Neural progenitor cell (in vitro differentiated cells): ENCODE measurements around the gene UGGT2. TPM values are rescaled to one million over a fixed set of nuclear protein-coding genes. Genes with fewer than 3 reads are reported as not detected.

ENCODE experiments used
- DNase-seq: peaks from one replicate; pipeline ENCODE4 v3.0.0-alpha.2; 2016; ENCODE audit warnings: low spot score
- H2AFZ ChIP-seq: fragments of 200-600 bp; sonication (generic); replicated peaks from 2 replicates; pipeline ENCODE4 v1.6.1; 2016; ENCODE audit warnings: antibody characterized with exemption
- H3F3A ChIP-seq: fragments of 200-600 bp; sonication (generic); 2 replicates; pipeline ENCODE4 v1.6.1; 2016; ENCODE audit warnings: antibody characterized with exemption, low read depth
- H3K27ac ChIP-seq: fragments of 200-600 bp; sonication (generic); 2 replicates; pipeline ENCODE4 v1.5.1; 2016; ENCODE audit warnings: mild to moderate bottlenecking
- H3K27me3 ChIP-seq: fragments of 200-600 bp; sonication (generic); 2 replicates; pipeline ENCODE4 v1.6.1; 2016; ENCODE audit warnings: mild to moderate bottlenecking, moderate library complexity
- H3K36me3 ChIP-seq: fragments of 200-600 bp; sonication (generic); 2 replicates; pipeline ENCODE4 v1.5.1; 2016
- H3K4me1 ChIP-seq: fragments of 200-600 bp; sonication (generic); 2 replicates; pipeline ENCODE4 v1.6.1; 2016; ENCODE audit warnings: mixed run types
- H3K4me2 ChIP-seq: fragments of 200-600 bp; sonication (generic); 2 replicates; pipeline ENCODE4 v1.6.1; 2016
- H3K4me3 ChIP-seq: fragments of 200-600 bp; sonication (generic); 2 replicates; pipeline ENCODE4 v1.5.1; 2016
- H3K79me2 ChIP-seq: fragments of 200-600 bp; sonication (generic); 2 replicates; pipeline ENCODE4 v1.6.1; 2016; ENCODE audit warnings: low read depth
- H3K9ac ChIP-seq: fragments of 200-600 bp; sonication (generic); 2 replicates; pipeline ENCODE4 v1.6.1; 2016
- H3K9me3 ChIP-seq: fragments of 200-600 bp; sonication (generic); 2 replicates; pipeline ENCODE4 v1.5.1; 2016; ENCODE audit warnings: low read depth
- H4K20me1 ChIP-seq: fragments of 200-600 bp; sonication (generic); 2 replicates; pipeline ENCODE4 v1.6.1; 2016; ENCODE audit warnings: low read depth
- H3K27ac Mint-ChIP-seq: 3 replicates; pipeline ENCODE4 v1.8.0; 2021; ENCODE audit warnings: mixed read lengths
- H3K27me3 Mint-ChIP-seq: 2 replicates; pipeline ENCODE4 v1.8.0; 2022; ENCODE audit warnings: low read depth, mild to moderate bottlenecking, inconsistent platforms, moderate library complexity, mixed read lengths; ENCODE audit not compliant: insufficient read depth
- H3K36me3 Mint-ChIP-seq: 3 replicates; pipeline ENCODE4 v1.8.0; 2021; ENCODE audit warnings: mixed read lengths
- H3K4me1 Mint-ChIP-seq: 3 replicates; pipeline ENCODE4 v1.8.0; 2021; ENCODE audit warnings: mixed read lengths
- H3K4me3 Mint-ChIP-seq: 3 replicates; pipeline ENCODE4 v1.8.0; 2021; ENCODE audit warnings: mild to moderate bottlenecking, moderate library complexity, mixed read lengths
- H3K9me3 Mint-ChIP-seq: 3 replicates; pipeline ENCODE4 v1.8.0; 2020; ENCODE audit warnings: mixed read lengths
- EZH2 ChIP-seq: fragments of 200-600 bp; sonication (generic); IDR thresholded peaks from 2 replicates; pipeline ENCODE4 v1.6.1; 2017; ENCODE audit warnings: antibody characterized with exemption, mild to moderate bottlenecking, moderate library complexity
- EZH2phosphoT487 ChIP-seq: fragments of 200-600 bp; sonication (generic); IDR thresholded peaks from 2 replicates; pipeline ENCODE4 v1.6.1; 2017; ENCODE audit warnings: antibody characterized with exemption
- total RNA-seq: library from RNA; depleted of rRNA; stranded (reverse); fragments of >200 nt; gene quantifications from 2 replicates; pipeline ENCODE4 v1.2.3, GENCODE V29; 2015; ENCODE audit warnings: low replicate concordance
- TF ChIP-seq, protein P1 (sequence below): fragments of 200-600 bp; sonication (generic); IDR thresholded peaks from 2 replicates; pipeline ENCODE4 v1.5.1; 2017; ENCODE audit warnings: antibody characterized with exemption, mild to moderate bottlenecking

UGGT2 gene
- total RNA-seq, 1 donor from 2014 or later: 70.4 TPM

DNA sequence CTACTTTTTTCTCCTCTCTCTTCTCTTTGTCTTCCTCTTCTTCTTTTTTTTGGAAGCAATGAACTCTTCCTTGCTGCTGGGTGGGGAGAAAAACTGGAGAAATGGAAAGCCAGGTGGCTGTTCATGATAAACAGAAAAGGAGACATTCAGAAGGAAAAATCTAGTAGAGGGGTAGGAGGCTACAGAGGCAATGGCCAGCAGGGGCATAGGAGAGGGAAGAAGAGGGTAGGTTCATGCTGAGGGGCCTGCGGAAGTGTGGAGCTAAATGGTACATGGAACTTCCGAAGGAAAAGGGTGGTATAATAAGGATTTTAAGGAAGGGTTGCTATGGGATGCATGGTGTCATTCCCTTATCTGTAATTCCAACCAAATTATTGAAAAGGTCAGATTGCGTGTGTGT lies 19.2 kb upstream of the UGGT2 start:
- H3K9ac ChIP-seq: no peak overlapping the region
- H4K20me1 ChIP-seq: no peaks in the 10 kb centered on the region
- Mint-ChIP-seq H3K4me1 (no peaks in the 10 kb centered on the region), H3K4me3 (no peak overlapping the region), H3K27ac (no peak overlapping the region), H3K27me3 (no peaks in the 10 kb centered on the region), H3K36me3 (no peaks in the 10 kb centered on the region), H3K9me3 (no peaks in the 10 kb centered on the region)
- no peaks in the 10 kb centered on the region for H3K27me3 ChIP-seq
- H3K9me3 ChIP-seq: no peaks in the 10 kb centered on the region
- H3K27ac ChIP-seq: no peak overlapping the region
- H3K4me1 ChIP-seq: no peaks in the 10 kb centered on the region
- DNase-seq: peak; percentile 32
- H2AFZ ChIP-seq: peak overlapping the region; percentile 66
- H3F3A ChIP-seq: no peaks in the 10 kb centered on the region
- TF ChIP-seq, protein P1, sequence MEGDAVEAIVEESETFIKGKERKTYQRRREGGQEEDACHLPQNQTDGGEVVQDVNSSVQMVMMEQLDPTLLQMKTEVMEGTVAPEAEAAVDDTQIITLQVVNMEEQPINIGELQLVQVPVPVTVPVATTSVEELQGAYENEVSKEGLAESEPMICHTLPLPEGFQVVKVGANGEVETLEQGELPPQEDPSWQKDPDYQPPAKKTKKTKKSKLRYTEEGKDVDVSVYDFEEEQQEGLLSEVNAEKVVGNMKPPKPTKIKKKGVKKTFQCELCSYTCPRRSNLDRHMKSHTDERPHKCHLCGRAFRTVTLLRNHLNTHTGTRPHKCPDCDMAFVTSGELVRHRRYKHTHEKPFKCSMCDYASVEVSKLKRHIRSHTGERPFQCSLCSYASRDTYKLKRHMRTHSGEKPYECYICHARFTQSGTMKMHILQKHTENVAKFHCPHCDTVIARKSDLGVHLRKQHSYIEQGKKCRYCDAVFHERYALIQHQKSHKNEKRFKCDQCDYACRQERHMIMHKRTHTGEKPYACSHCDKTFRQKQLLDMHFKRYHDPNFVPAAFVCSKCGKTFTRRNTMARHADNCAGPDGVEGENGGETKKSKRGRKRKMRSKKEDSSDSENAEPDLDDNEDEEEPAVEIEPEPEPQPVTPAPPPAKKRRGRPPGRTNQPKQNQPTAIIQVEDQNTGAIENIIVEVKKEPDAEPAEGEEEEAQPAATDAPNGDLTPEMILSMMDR: peak; percentile 39
- TF ChIP-seq EZH2: no peak
- H3K4me3 ChIP-seq: no peak overlapping the region
- no peak overlapping the region for H3K4me2 ChIP-seq
- H3K36me3 ChIP-seq: no peaks in the 10 kb centered on the region
- H3K79me2 ChIP-seq: no peaks in the 10 kb centered on the region

DNA sequence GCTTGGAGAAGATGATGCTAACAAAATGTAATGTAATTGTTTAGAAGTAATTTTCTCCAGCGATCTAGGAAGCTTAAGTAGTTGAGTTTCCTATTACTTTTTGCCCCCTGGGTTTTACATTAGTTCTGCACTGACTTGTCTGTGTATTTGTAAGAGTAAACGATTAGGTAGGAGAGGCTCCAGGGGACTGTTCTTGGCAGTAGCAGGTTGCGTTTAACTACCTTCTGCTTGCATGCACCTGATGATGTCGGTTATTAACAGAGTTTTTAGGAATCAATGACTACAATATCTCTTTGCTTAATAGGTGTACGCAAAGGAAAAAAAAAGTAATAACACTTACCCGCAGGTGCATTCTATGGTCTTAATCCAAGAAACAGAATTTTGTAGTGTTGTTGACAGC lies 18.3 kb upstream of the UGGT2 start:
- no peak overlapping the region for H3K27ac Mint-ChIP-seq
- no peaks in the 10 kb centered on the region for H3K36me3 ChIP-seq
- H2AFZ ChIP-seq: no peak overlapping the region
- DNase-seq: no peak
- no peak overlapping the region for H3K4me3 Mint-ChIP-seq
- H3K9me3 Mint-ChIP-seq: no peaks in the 10 kb centered on the region
- no peaks in the 10 kb centered on the region for H3K36me3 Mint-ChIP-seq
- no peaks in the 10 kb centered on the region for H3K4me1 ChIP-seq
- no peaks in the 10 kb centered on the region for H3F3A ChIP-seq
- H3K9ac ChIP-seq: no peak overlapping the region
- no peak overlapping the region for H3K27ac ChIP-seq
- H3K27me3 Mint-ChIP-seq: no peaks in the 10 kb centered on the region
- H3K79me2 ChIP-seq: no peaks in the 10 kb centered on the region
- no peaks in the 10 kb centered on the region for H3K27me3 ChIP-seq
- H3K4me1 Mint-ChIP-seq: no peaks in the 10 kb centered on the region
- no peak overlapping the region for H3K4me2 ChIP-seq
- H4K20me1 ChIP-seq: no peaks in the 10 kb centered on the region
- no peak for TF ChIP-seq EZH2
- TF ChIP-seq, protein P1: no peak
- TF ChIP-seq EZH2phosphoT487: no peak
- no peak overlapping the region for H3K4me3 ChIP-seq
- H3K9me3 ChIP-seq: no peaks in the 10 kb centered on the region

DNA sequence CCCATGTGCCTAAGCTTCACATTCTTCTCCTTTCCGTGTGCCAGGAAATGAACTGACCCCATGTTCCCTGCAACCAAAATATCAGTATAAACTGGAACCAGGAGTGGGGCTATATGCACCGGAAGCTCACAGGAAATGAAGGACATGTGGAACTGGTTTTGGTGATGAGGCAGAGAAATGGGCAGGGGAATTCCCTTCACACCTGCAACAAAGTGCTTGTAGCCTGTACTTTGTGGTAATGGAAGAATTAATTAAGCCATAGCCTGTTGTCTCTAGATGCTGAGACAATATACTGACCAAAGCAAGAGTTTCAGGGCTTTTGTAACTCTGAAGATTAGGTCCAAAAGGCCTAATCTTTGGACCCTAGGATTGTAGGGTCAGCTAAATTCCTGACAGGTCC lies 15.5 kb upstream of the UGGT2 start:
- Histone ChIP-seq H2AFZ (no peak overlapping the region), H3K27ac (no peak overlapping the region), H3K4me2 (no peak overlapping the region), H3K4me1 (no peaks in the 10 kb centered on the region), H3K27me3 (no peaks in the 10 kb centered on the region), H3K9me3 (no peaks in the 10 kb centered on the region), H3K79me2 (no peaks in the 10 kb centered on the region), H4K20me1 (no peaks in the 10 kb centered on the region), H3K36me3 (no peaks in the 10 kb centered on the region), H3F3A (no peaks in the 10 kb centered on the region), H3K9ac (no peak overlapping the region), H3K4me3 (no peak overlapping the region)
- no peak for TF ChIP-seq EZH2phosphoT487
- TF ChIP-seq, protein P1: no peak
- H3K36me3 Mint-ChIP-seq: no peaks in the 10 kb centered on the region
- no peaks in the 10 kb centered on the region for H3K4me1 Mint-ChIP-seq
- H3K9me3 Mint-ChIP-seq: no peaks in the 10 kb centered on the region
- no peak for DNase-seq
- no peak overlapping the region for H3K4me3 Mint-ChIP-seq
- no peak overlapping the region for H3K27ac Mint-ChIP-seq
- no peaks in the 10 kb centered on the region for H3K27me3 Mint-ChIP-seq

DNA sequence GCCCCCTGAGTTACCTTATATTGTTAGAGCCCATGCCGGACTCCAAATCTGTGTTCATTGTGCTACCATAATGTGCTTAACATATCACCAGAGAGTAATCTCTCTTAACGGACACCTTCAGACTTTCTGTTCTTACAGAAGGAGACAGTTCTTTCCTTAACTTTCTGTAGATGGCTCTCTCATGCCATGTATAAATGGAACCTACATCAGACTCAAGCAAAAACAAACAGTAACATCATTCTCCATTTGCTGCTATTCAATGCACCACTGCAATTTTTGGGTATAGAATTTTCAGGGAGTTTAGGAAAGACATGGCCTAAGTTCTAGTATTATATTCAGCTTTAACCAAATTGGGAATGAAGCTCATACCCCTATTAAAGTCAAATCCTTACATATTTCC lies 12.6 kb upstream of the UGGT2 start:
- no peaks in the 10 kb centered on the region for H3K27me3 ChIP-seq
- Mint-ChIP-seq H3K27me3 (no peaks in the 10 kb centered on the region), H3K27ac (no peak overlapping the region), H3K4me1 (no peaks in the 10 kb centered on the region), H3K36me3 (no peaks in the 10 kb centered on the region), H3K9me3 (no peaks in the 10 kb centered on the region), H3K4me3 (no peak overlapping the region)
- no peaks in the 10 kb centered on the region for H3K9me3 ChIP-seq
- DNase-seq: no peak
- H3K4me2 ChIP-seq: no peak overlapping the region
- no peak overlapping the region for H3K4me3 ChIP-seq
- no peaks in the 10 kb centered on the region for H3K36me3 ChIP-seq
- H3K9ac ChIP-seq: no peak overlapping the region
- no peak overlapping the region for H2AFZ ChIP-seq
- H4K20me1 ChIP-seq: no peaks in the 10 kb centered on the region
- no peak for TF ChIP-seq EZH2
- TF ChIP-seq, protein P1: no peak
- no peak overlapping the region for H3K27ac ChIP-seq
- no peaks in the 10 kb centered on the region for H3K79me2 ChIP-seq
- no peaks in the 10 kb centered on the region for H3F3A ChIP-seq
- H3K4me1 ChIP-seq: peaks cover 10% of the 10 kb centered on the region
